AG20443 (cell line): ENCODE measurements around the gene FKBP8.
"Not testable (repeated sequence)": the region's sequence is repeated elsewhere in the genome, so short reads cannot be mapped to it uniquely, and the experiment has no call there.

Experiments
- DNase-seq: peaks from one replicate; pipeline ENCODE4 v3.0.0; 2012; ENCODE audit warnings: low spot score, mixed read lengths

Gene FKBP8

GRCh38 chr19:18558604-18559003, 15.2 kb upstream of the FKBP8 start:
- no peak for DNase-seq

- DNase-seq: no peak
These were observed 14.8 kb upstream of the FKBP8 start for GRCh38 chr19:18558202-18558555.

- DNase-seq: peak; percentile 98
These were observed 14.2 kb upstream of the FKBP8 start, which contains the start of gene KXD1 for GRCh38 chr19:18557411-18558201. TSS of gene KXD1 (plus strand) at chr19:18557870. CDS start at chr19:18562057, 4,187 bp downstream.

GRCh38 chr19:18551631-18552030, 8.3 kb upstream of the FKBP8 start:
- DNase-seq: no peak

- peak; percentile 58 for DNase-seq
These were observed 572 bp upstream of the FKBP8 start for GRCh38 chr19:18543814-18544475.

GRCh38 chr19:18541992-18542940, 1.1 kb downstream of the FKBP8 start:
- DNase-seq: no peak

- DNase-seq: peak; percentile 63
These were observed 1.9 kb downstream of the FKBP8 start for GRCh38 chr19:18541258-18541991.

GRCh38 chr19:18540200-18540599, 3.2 kb downstream of the FKBP8 start:
- not testable (repeated sequence) for DNase-seq

- no peak for DNase-seq
These were observed 4.0 kb downstream of the FKBP8 start for GRCh38 chr19:18539372-18539771.

GRCh38 chr19:18538115-18538514, 5.3 kb downstream of the FKBP8 start:
- DNase-seq: no peak

- no peak for DNase-seq
These were observed 5.9 kb downstream of the FKBP8 start for GRCh38 chr19:18537431-18537830.

- DNase-seq: no peak
These were observed 6.9 kb downstream of the FKBP8 start for GRCh38 chr19:18536475-18536874.

GRCh38 chr19:18533058-18533457, 10.3 kb downstream of the FKBP8 start:
- DNase-seq: no peak

- DNase-seq: no peak
These were observed 11.0 kb downstream of the FKBP8 start for GRCh38 chr19:18532168-18532890.

- no peak for DNase-seq
These were observed 11.9 kb downstream of the FKBP8 start for GRCh38 chr19:18531485-18531884.

GRCh38 chr19:18529782-18530181, 13.6 kb downstream of the FKBP8 start:
- DNase-seq: peak; percentile 37

- DNase-seq: no peak
These were observed 17.1 kb downstream of the FKBP8 start for GRCh38 chr19:18526316-18526715.

GRCh38 chr19:18523841-18524240, 19.5 kb downstream of the FKBP8 start:
- no peak for DNase-seq

GRCh38 chr19:18522862-18523440, 20.4 kb downstream of the FKBP8 start:
- not testable (repeated sequence) for DNase-seq

GRCh38 chr19:18522124-18522861, 21.1 kb downstream of the FKBP8 start:
- peak; percentile 98 for DNase-seq
